ENCODE measurements around the gene PIGV.

DNA sequence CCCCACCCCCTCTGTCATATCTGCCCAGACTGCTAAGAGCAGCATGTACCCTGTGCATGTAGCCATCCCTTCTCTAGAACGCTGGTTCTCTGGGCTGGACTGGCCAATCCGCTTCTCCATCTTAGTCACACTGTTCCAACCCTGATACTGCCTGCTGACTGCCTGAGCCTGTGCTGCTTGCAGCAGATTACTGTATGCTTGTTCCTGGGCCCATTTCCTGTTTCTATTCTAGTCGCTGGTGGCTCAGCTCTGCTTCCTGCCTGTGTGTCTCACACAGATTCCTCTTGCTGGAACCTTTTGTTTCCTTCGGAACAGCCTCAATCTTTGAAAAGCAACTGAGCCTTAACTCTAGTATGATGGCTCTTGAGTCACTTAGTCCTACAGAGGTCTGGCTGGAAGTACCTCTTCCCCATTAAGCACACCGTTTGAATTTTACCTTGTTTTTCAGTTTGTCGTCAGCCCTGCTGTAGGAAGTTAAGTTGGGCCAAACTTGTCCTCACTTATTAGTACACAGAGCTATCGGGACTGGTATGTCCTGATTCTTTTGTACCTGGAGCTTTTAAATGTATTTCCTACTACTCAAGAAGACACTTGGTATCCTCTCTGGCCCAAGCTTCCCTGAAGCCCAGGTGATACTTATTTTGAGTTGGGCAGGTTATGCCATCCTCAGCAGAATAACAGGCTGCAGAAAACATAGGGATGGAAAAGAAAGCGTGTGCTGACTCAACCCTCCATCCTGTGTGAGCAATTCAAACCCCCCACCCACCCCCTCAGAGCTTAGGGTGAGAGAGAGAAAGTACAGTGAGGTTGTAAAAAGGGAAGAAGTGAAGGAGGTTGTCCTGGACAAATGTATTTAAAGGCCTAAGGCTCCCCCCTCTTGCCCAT is 43.4 kb upstream of the PIGV start:
- TF ChIP-seq, protein P1, sequence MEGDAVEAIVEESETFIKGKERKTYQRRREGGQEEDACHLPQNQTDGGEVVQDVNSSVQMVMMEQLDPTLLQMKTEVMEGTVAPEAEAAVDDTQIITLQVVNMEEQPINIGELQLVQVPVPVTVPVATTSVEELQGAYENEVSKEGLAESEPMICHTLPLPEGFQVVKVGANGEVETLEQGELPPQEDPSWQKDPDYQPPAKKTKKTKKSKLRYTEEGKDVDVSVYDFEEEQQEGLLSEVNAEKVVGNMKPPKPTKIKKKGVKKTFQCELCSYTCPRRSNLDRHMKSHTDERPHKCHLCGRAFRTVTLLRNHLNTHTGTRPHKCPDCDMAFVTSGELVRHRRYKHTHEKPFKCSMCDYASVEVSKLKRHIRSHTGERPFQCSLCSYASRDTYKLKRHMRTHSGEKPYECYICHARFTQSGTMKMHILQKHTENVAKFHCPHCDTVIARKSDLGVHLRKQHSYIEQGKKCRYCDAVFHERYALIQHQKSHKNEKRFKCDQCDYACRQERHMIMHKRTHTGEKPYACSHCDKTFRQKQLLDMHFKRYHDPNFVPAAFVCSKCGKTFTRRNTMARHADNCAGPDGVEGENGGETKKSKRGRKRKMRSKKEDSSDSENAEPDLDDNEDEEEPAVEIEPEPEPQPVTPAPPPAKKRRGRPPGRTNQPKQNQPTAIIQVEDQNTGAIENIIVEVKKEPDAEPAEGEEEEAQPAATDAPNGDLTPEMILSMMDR (IDR thresholded peaks at IDR 0.05; ENCODE audit: low read depth, low read length) = no peak
- TF ChIP-seq EZH2phosphoT487 (IDR thresholded peaks at IDR 0.05; ENCODE audit: low read depth) = no peak

Measured in OCI-LY3 (cell line).